Measurements from ENCODE around the gene CNIH3.

DNA sequence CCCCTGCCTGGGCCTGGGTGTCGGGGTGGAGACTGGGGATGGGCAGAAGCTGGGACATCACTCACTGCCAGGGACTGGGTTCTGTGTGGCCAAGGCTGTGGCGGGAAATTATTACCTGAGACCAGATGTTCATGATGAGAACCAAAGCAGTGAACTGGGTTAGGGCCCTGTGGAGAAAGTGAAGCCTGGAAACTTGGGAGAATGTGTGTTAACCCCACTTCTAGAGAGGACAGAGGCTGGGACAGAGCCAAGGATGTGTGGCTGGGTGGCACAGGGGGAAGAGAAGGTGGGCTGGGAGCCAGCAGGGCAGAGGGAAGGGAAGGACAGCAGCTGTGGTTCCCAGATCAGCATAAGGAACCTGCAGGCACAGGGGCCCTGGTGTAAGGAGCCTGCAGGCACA, 31.3 kb downstream of the CNIH3 start:
- TF ChIP-seq, protein P1, sequence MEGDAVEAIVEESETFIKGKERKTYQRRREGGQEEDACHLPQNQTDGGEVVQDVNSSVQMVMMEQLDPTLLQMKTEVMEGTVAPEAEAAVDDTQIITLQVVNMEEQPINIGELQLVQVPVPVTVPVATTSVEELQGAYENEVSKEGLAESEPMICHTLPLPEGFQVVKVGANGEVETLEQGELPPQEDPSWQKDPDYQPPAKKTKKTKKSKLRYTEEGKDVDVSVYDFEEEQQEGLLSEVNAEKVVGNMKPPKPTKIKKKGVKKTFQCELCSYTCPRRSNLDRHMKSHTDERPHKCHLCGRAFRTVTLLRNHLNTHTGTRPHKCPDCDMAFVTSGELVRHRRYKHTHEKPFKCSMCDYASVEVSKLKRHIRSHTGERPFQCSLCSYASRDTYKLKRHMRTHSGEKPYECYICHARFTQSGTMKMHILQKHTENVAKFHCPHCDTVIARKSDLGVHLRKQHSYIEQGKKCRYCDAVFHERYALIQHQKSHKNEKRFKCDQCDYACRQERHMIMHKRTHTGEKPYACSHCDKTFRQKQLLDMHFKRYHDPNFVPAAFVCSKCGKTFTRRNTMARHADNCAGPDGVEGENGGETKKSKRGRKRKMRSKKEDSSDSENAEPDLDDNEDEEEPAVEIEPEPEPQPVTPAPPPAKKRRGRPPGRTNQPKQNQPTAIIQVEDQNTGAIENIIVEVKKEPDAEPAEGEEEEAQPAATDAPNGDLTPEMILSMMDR (IDR thresholded peaks at IDR 0.05), result no peak
- TF ChIP-seq POLR2A (IDR thresholded peaks at IDR 0.05), result no peak
